ENCODE results near the gene KANSL3.
"Not testable (repeated sequence)": the region's sequence is repeated elsewhere in the genome, so short reads cannot be mapped to it uniquely, and the experiment has no call there.

KANSL3 gene

DNA sequence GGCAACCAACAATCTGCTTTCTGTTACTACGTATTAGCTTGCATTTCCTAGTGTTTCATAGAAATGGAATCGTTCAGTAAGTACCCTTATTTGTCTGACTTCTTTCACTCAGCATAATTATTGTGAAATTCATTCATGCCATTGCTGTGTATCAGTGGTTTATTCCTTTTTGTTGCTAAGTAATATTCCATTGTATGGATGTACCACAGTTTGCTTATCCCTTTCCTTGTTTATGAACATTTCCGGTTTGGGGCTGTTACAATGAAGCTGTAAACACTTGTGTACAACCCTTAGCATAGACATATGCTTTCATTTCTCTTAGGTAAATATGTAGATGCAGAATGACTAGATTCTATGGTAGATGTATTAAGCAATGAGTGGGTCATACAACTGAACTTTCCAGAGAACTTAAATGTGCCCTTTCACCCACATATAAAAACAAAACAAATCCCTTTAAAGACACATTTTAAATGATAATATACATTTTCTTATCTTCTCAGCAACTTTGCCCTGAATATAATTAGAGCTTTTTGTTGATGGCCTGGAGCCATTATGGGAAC is 26.3 kb upstream of the KANSL3 start:
- no peak for DNase-seq (ENCODE audit: low read depth)
- TF ChIP-seq, protein P1, sequence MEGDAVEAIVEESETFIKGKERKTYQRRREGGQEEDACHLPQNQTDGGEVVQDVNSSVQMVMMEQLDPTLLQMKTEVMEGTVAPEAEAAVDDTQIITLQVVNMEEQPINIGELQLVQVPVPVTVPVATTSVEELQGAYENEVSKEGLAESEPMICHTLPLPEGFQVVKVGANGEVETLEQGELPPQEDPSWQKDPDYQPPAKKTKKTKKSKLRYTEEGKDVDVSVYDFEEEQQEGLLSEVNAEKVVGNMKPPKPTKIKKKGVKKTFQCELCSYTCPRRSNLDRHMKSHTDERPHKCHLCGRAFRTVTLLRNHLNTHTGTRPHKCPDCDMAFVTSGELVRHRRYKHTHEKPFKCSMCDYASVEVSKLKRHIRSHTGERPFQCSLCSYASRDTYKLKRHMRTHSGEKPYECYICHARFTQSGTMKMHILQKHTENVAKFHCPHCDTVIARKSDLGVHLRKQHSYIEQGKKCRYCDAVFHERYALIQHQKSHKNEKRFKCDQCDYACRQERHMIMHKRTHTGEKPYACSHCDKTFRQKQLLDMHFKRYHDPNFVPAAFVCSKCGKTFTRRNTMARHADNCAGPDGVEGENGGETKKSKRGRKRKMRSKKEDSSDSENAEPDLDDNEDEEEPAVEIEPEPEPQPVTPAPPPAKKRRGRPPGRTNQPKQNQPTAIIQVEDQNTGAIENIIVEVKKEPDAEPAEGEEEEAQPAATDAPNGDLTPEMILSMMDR (IDR thresholded peaks at IDR 0.05; ENCODE audit: control insufficient read depth, extremely low read depth, insufficient read depth): no peak
- H3K4me3 ChIP-seq (ENCODE audit: low read depth, low read length): no peak overlapping the region

DNA sequence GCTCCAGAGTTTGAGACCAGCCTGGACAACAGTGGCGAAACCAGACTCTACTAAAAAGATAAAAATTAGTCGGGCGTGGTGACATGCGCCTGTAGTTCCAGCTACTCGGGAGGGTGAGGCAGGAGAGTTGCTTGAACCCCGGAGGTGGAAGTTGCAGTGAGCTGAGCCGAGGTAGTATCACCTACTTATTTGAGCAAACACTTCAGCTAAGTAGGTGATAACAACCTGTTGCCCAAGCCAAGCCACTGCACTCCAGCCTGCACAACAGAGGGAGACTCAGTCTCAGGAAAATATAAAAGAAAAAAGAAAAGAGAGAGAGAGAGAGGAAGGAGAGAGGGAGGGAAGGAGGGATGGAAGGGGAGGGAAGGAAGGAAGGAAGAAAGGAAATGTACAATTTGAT is 25.7 kb upstream of the KANSL3 start:
- TF ChIP-seq, protein P1 (IDR thresholded peaks at IDR 0.05; ENCODE audit: control insufficient read depth, extremely low read depth, insufficient read depth): no peak
- H3K4me3 ChIP-seq (ENCODE audit: low read depth, low read length): no peak overlapping the region
- no peak for DNase-seq (ENCODE audit: low read depth)

DNA sequence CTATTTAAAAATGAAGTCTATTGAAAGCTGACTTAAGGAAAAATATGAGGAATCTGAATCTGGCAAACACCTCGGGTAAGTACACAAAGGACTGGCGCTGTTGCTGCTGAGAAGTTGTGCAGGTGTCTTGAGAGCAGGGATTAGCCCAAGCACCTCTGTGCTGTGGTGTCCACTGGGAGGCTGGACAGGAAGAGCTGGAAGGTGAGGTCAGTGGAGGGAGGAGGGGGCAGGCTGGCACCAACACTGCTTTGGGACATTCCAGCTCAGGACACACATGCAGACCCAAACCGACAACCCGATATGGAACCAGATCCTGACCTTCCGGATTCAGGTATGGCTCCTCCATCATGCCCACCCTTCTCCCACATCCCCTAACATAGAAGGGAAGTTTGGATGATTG is 25.1 kb upstream of the KANSL3 start:
- no peak overlapping the region for H3K4me3 ChIP-seq (ENCODE audit: low read depth, low read length)
- TF ChIP-seq, protein P1 (IDR thresholded peaks at IDR 0.05; ENCODE audit: control insufficient read depth, extremely low read depth, insufficient read depth): no peak
- peak; percentile 56 for DNase-seq (ENCODE audit: low read depth)

DNA sequence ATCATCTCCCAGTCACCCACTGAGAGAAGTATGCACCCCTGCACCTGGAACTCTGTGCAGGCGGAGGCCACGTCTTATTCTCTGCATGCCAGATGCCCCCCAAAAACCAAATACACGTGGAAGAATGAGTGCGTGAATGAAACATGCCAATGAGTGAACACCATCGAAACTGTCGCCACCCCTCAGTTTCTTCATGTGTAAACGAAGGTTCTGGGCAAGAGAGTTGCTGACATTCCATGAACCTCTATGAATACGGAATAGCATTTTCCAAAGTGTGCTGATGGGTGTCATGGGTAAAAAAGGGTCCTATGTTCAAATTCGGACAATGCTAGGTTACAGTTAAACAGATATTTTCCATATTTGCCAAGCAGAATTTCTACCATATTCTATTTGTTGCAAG is 24.2 kb upstream of the KANSL3 start:
- TF ChIP-seq, protein P1 (IDR thresholded peaks at IDR 0.05; ENCODE audit: control insufficient read depth, extremely low read depth, insufficient read depth): no peak

DNA sequence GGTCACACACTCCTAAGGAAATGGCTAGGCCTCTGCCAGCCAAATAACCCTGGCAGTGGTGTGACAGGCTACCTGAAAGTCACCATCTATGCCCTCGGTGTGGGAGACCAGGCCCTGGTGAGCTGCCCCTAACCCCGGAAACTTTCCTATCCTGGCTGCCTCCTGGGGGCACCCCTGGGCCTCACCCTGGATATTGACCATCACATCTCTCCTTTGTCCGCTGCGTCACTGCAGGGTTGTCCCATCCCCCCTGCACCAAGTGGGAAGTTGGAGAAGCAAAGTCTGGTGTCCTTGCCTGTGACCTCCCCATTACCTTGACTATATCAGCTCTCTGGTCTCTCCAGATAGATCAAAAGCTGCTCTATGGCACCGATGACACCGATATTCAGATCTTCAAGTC is 23.2 kb upstream of the KANSL3 start:
- no peak for DNase-seq (ENCODE audit: low read depth)
- H3K4me3 ChIP-seq (ENCODE audit: low read depth, low read length): no peak overlapping the region
- TF ChIP-seq, protein P1 (IDR thresholded peaks at IDR 0.05; ENCODE audit: control insufficient read depth, extremely low read depth, insufficient read depth): no peak

More for the DNA sequence above, 24.2 kb upstream of the KANSL3 start:
- no peak overlapping the region for H3K4me3 ChIP-seq (ENCODE audit: low read depth, low read length)
- DNase-seq (ENCODE audit: low read depth): no peak

DNA sequence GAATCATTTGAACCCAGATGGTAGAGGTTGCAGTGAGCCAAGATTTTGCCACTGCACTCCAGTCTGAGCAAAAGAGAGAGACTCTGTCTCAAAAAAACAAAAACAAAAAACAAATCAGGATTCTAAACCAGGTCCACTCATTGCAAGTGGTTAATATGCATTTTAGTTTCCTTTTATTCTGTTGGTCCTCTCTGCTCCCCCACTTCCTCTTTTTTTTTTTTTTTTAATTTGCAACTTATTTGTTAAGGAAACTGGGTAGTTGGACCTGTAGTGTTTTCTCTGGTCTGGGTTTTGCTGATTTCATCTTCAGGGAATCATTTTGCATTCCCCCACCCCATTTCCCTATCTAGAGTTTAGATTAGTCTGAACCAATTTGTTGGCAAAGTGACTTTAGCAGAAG is 18.4 kb upstream of the KANSL3 start:
- H3K4me3 ChIP-seq (ENCODE audit: low read depth, low read length): no peak overlapping the region
- TF ChIP-seq, protein P1 (IDR thresholded peaks at IDR 0.05; ENCODE audit: control insufficient read depth, extremely low read depth, insufficient read depth): no peak
- no peak for DNase-seq (ENCODE audit: low read depth)

DNA sequence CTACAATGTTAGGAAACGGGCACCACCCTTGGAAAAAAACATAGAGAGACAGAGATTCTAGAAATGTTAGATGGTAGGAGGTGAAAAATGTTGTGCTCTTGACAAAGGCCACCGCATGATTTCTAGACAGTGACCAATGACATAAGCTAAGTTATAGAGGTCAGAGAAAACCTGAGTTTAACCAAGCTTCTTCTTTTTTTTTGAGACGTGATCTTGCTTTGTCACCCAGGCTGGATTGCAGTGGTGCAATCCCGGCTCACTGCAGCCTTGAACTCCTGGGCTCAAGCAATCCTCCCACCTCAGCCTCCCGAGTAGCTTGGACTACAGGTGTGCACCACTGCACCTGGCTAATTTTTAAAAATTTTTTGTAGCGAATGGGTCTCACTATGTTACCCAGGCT is 17.4 kb upstream of the KANSL3 start:
- H3K4me3 ChIP-seq (ENCODE audit: low read depth, low read length): no peak overlapping the region
- TF ChIP-seq, protein P1 (IDR thresholded peaks at IDR 0.05; ENCODE audit: control insufficient read depth, extremely low read depth, insufficient read depth): no peak
- no peak for DNase-seq (ENCODE audit: low read depth)

DNA sequence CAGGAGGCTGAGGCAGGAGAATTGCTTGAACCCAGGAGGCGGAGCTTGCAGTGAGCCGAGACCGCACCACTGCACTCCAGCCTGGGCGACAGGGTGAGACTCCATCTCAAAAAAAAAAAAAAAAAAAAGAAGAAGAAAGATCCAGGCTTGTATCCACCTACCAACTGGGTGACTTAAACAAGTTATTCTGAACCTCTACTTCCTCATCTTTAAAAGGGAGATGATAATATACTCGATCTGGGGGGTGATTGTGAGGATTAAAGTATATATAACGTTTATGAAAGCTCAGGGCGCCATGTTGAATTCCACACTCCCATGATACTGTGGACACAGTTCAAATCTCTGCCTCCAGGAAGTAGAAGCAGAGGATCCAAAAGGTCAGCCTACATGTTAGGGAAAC is 16.7 kb upstream of the KANSL3 start:
- not testable (repeated sequence) for H3K4me3 ChIP-seq (ENCODE audit: low read depth, low read length); DNase-seq (ENCODE audit: low read depth)
